Transverse colon (tissue), 4 donors: ENCODE results near the gene ZNF205. TPM values are rescaled to one million over a fixed set of nuclear protein-coding genes. Genes with fewer than 3 reads are reported as not detected.

Source experiments
- DNase-seq: peaks from one replicate; pipeline ENCODE4 v3.0.0-alpha.2; 2019
- H3K27ac ChIP-seq, 4 donors: fragments of 200-600 bp; sonication (generic); 2 replicates each; pipeline ENCODE4 v1.5.1; 2016 to 2018; ENCODE audit warnings: inconsistent platforms in 4 of 4
- H3K27me3 ChIP-seq: fragments of 200-600 bp; sonication (generic); 2 replicates; pipeline ENCODE4 v1.5.1; 2017; ENCODE audit warnings: inconsistent platforms
- H3K36me3 ChIP-seq, 4 donors: fragments of 200-600 bp; sonication (generic); 2 replicates each; pipeline ENCODE4 v1.5.1; 2017 to 2019; ENCODE audit warnings: inconsistent platforms in 4 of 4
- H3K4me1 ChIP-seq, 4 donors: fragments of 200-600 bp; sonication (generic); 2 replicates each; pipeline ENCODE4 v1.5.1; 2017 to 2020; ENCODE audit warnings: inconsistent platforms in 4 of 4
- H3K4me3 ChIP-seq, 4 donors: fragments of 200-600 bp; sonication (generic); 1 replicate in 1 of 4; 2 replicates in 3 of 4; pipeline versions ENCODE4 v1.5.1 to v1.6.1; 2017 to 2019; ENCODE audit warnings: inconsistent platforms in 4 of 4
- H3K9me3 ChIP-seq, 2 donors: fragments of 200-600 bp; sonication (generic); 2 replicates each; pipeline ENCODE4 v1.5.1; 2017 to 2019; ENCODE audit warnings: inconsistent platforms in 2 of 2
- CTCF ChIP-seq, 5 experiments: fragments of 200-600 bp in 3 of 5; fragments of 450-650 bp in 2 of 5; sonication (generic) in 3 of 5; IDR thresholded peaks; 1 replicate in 2 of 5; 2 replicates in 3 of 5; pipeline ENCODE4 v1.5.1; 2016 to 2017; ENCODE audit warnings: antibody characterized with exemption in 5 of 5, inconsistent platforms in 3 of 5, mild to moderate bottlenecking in 2 of 5, moderate library complexity in 1 of 5
- EP300 ChIP-seq: sonication (generic); formaldehyde crosslinking; IDR thresholded peaks from one replicate; pipeline ENCODE4 v1.6.1; 2017; ENCODE audit warnings: antibody characterized with exemption, low read depth
- POLR2A ChIP-seq: fragments of 450-650 bp; IDR thresholded peaks from one replicate; pipeline ENCODE4 v1.6.1; 2016; ENCODE audit warnings: antibody characterized with exemption, mild to moderate bottlenecking, moderate library complexity
- POLR2AphosphoS5 ChIP-seq, 3 donors: sonication (generic); formaldehyde crosslinking; IDR thresholded peaks; one replicate each; pipeline ENCODE4 v1.6.1; 2016; ENCODE audit warnings: antibody characterized with exemption in 3 of 3
- WGBS, 2 donors: methylation state at CpG; one replicate each; pipeline ENCODE4 v1.1.5; 2018; ENCODE audit warnings: low coverage in 1 of 2; 5-methylcytosine and 5-hydroxymethylcytosine counted together
- in situ Hi-C, 4 donors: fragments of 200-750 bp; cut with MboI; loops; one replicate each; pipeline versions ENCODE4 v1.15.0 to v1.15.1; 2017; ENCODE audit warnings: low sequenced_read_pairs in 3 of 4, low pct_ligation_motif_present in 1 of 4, low pct_unique_long_range_greater_than_20kb in 1 of 4
- intact Hi-C: fragments of 100-400 bp; cut with DNase I; formaldehyde crosslinking; loops from one replicate; pipeline ENCODE4 v1.15.1; 2023; ENCODE audit warnings: low total_unique reads
- total RNA-seq, 4 donors: library from RNA; depleted of rRNA; stranded (reverse); fragments of >200 nt; gene quantifications; one replicate each; pipeline ENCODE4 v1.1.0, GENCODE V29; 2016

The ZNF205 gene
- total RNA-seq, result 10 to 100 TPM in 3 of 4 donors, 1 to 10 TPM in 1; 5.2 to 16.3 (median 15.5) TPM

GRCh38 chr16:3112058-3112880, at the start of gene ZNF205:
Gene ZNF205, plus strand, starts transcription at chr16:3112586. Its CDS starts 845 bp downstream, at chr16:3113431.
- peaks cover 9 to 30% (median 28%) of the 10 kb centered on the region in 4 donors for H3K4me1 ChIP-seq
- H3K27ac ChIP-seq, result peak within 1 kb of the TSS; percentile 79 to 80 (median 80)
- no peaks in the 10 kb centered on the region for H3K9me3 ChIP-seq
- peak; percentile 85 for DNase-seq
- intact Hi-C loops (no loop called here), in situ Hi-C loops (no loop called here)
- H3K27me3 ChIP-seq, result no peaks in the 10 kb centered on the region
- H3K36me3 ChIP-seq, result no peaks in the 10 kb centered on the region
- peak within 1 kb of the TSS; percentile 65 to 83 (median 72) for H3K4me3 ChIP-seq
- TF ChIP-seq CTCF (IDR thresholded peaks at IDR 0.05) (no peak), POLR2AphosphoS5 (IDR thresholded peaks at IDR 0.05) (peak in 1 of 3 donors; percentile 26), POLR2A (peak; percentile 27)
- 11 to 40% methylated on average over 1 to 23 of the region's 23 CpGs for WGBS, 2 donors

GRCh38 chr16:3063625-3064386, 48.6 kb upstream of the ZNF205 start:
- intact Hi-C loops (no loop called here), in situ Hi-C loops (loop anchor here in 2 of 4 donors (10.0 kb wide), 1 partner anchor 61 kb away; no protein-coding TSS in a partner anchor)
- Histone ChIP-seq H3K4me3 (no peak overlapping the region), H3K27ac (peak overlapping the region; percentile 55 to 87 (median 78)), H3K27me3 (no peaks in the 10 kb centered on the region), H3K36me3 (no peaks in the 10 kb centered on the region), H3K4me1 (peaks cover 11 to 57% (median 37%) of the 10 kb centered on the region in 4 donors), H3K9me3 (no peaks in the 10 kb centered on the region)
- WGBS, 2 donors, result 87 to 93% methylated on average over 6 to 8 of the region's 8 CpGs
- TF ChIP-seq CTCF (IDR thresholded peaks at IDR 0.05) (no peak), POLR2AphosphoS5 (IDR thresholded peaks at IDR 0.05) (no peak), POLR2A (no peak), EP300 (no peak)
- no peak for DNase-seq

GRCh38 chr16:3065069-3065741, 47.2 kb upstream of the ZNF205 start, which contains the start of gene IL32:
Gene IL32, plus strand, starts transcription at chr16:3065640. Its CDS starts 172 bp downstream, at chr16:3065812.
- TF ChIP-seq EP300, result no peak
- peak; percentile 35 to 75 (median 73) for TF ChIP-seq POLR2AphosphoS5 (IDR thresholded peaks at IDR 0.05)
- no peak for TF ChIP-seq CTCF (IDR thresholded peaks at IDR 0.05)
- peak; percentile 77 for TF ChIP-seq POLR2A
- H3K4me3 ChIP-seq, result peak within 1 kb of the TSS; percentile 15 to 50 (median 26)
- 0 to 25% methylated on average over 1 to 12 of the region's 13 CpGs for WGBS, 2 donors
- DNase-seq, result peak; percentile 89
- H3K27me3 ChIP-seq, result no peaks in the 10 kb centered on the region
- H3K9me3 ChIP-seq, result no peaks in the 10 kb centered on the region
- peaks cover 6 to 49% (median 29%) of the 10 kb centered on the region in 4 donors for H3K4me1 ChIP-seq
- no peaks in the 10 kb centered on the region for H3K36me3 ChIP-seq
- in situ Hi-C loops (loop anchor here in 2 of 4 donors (10.0 kb wide), 1 partner anchor 60 kb away; no protein-coding TSS in a partner anchor), intact Hi-C loops (no loop called here)
- H3K27ac ChIP-seq, result peak within 1 kb of the TSS; percentile 78 to 87 (median 81)
